ENCODE results near the gene DMKN. TPM values are rescaled to one million over a fixed set of nuclear protein-coding genes. Genes with fewer than 3 reads are reported as not detected.

DMKN gene
- polyA plus RNA-seq, 1 experiment = 1.5 TPM

- DNase-seq (ENCODE audit: low read depth) = no peak
- ChIA-PET CTCF (interaction anchor here (1.0 to 2.0 kb wide), 4 partner anchors 9 to 30 kb away, joined by 3 to 12 read pairs (median 4); no protein-coding TSS in a partner anchor), POLR2A (no interaction called here)
- no peaks in the 10 kb centered on the region for H3K36me3 ChIP-seq (ENCODE audit: control insufficient read depth, insufficient read depth, low read length)
- H3K4me3 ChIP-seq (ENCODE audit: low read depth, low read length) = no peak overlapping the region
- TF ChIP-seq CTCF (IDR thresholded peaks at IDR 0.05; ENCODE audit: insufficient read depth, low read depth, low read length) = no peak
- H3K27me3 ChIP-seq (ENCODE audit: control insufficient read depth, insufficient read depth, low read length) = peaks cover 6% of the 10 kb centered on the region
Measured at GRCh38 chr19:35525873-35526272, 12.4 kb upstream of the DMKN start.

GRCh38 chr19:35524181-35524837 lies 10.9 kb upstream of the DMKN start:
- H3K27me3 ChIP-seq (ENCODE audit: control insufficient read depth, insufficient read depth, low read length) = peaks cover 6% of the 10 kb centered on the region
- no peak overlapping the region for H3K4me3 ChIP-seq (ENCODE audit: low read depth, low read length)
- CTCF ChIA-PET = interaction anchor here (0.7 kb wide), 1 partner anchor 24 kb away, joined by 3 read pairs; no protein-coding TSS in a partner anchor
- DNase-seq (ENCODE audit: low read depth) = no peak
- POLR2A ChIA-PET = no interaction called here
- H3K36me3 ChIP-seq (ENCODE audit: control insufficient read depth, insufficient read depth, low read length) = no peaks in the 10 kb centered on the region
- TF ChIP-seq CTCF (IDR thresholded peaks at IDR 0.05; ENCODE audit: insufficient read depth, low read depth, low read length) = no peak

- TF ChIP-seq CTCF (IDR thresholded peaks at IDR 0.05; ENCODE audit: insufficient read depth, low read depth, low read length) = no peak
- Histone ChIP-seq H3K4me3 (ENCODE audit: low read depth, low read length) (no peak overlapping the region), H3K36me3 (ENCODE audit: control insufficient read depth, insufficient read depth, low read length) (no peaks in the 10 kb centered on the region), H3K27me3 (ENCODE audit: control insufficient read depth, insufficient read depth, low read length) (peaks cover 6% of the 10 kb centered on the region)
- POLR2A ChIA-PET = no interaction called here
- DNase-seq (ENCODE audit: low read depth) = no peak
- CTCF ChIA-PET = interaction anchor here (0.7 kb wide), 1 partner anchor 28 kb away, joined by 3 read pairs; no protein-coding TSS in a partner anchor
Measured at GRCh38 chr19:35522745-35523327, 9.4 kb upstream of the DMKN start.

- peaks cover 6% of the 10 kb centered on the region for H3K27me3 ChIP-seq (ENCODE audit: control insufficient read depth, insufficient read depth, low read length)
- H3K36me3 ChIP-seq (ENCODE audit: control insufficient read depth, insufficient read depth, low read length) = no peaks in the 10 kb centered on the region
- CTCF ChIA-PET = interaction anchor here (2.2 kb wide), 1 partner anchor 11 kb away, joined by 8 read pairs; no protein-coding TSS in a partner anchor
- POLR2A ChIA-PET = no interaction called here
- no peak for DNase-seq (ENCODE audit: low read depth)
- H3K4me3 ChIP-seq (ENCODE audit: low read depth, low read length) = no peak overlapping the region
- TF ChIP-seq CTCF (IDR thresholded peaks at IDR 0.05; ENCODE audit: insufficient read depth, low read depth, low read length) = no peak
Measured at GRCh38 chr19:35521124-35521743, 7.8 kb upstream of the DMKN start.

- Histone ChIP-seq H3K4me3 (ENCODE audit: low read depth, low read length) (no peak overlapping the region), H3K27me3 (ENCODE audit: control insufficient read depth, insufficient read depth, low read length) (no peaks in the 10 kb centered on the region), H3K36me3 (ENCODE audit: control insufficient read depth, insufficient read depth, low read length) (no peaks in the 10 kb centered on the region)
- CTCF ChIA-PET = interaction anchor here (1.4 to 2.2 kb wide), 2 partner anchors 9 to 24 kb away, joined by 4 to 8 read pairs; no protein-coding TSS in a partner anchor
- TF ChIP-seq CTCF (IDR thresholded peaks at IDR 0.05; ENCODE audit: insufficient read depth, low read depth, low read length) = no peak
- POLR2A ChIA-PET = no interaction called here
- DNase-seq (ENCODE audit: low read depth) = no peak
Measured at GRCh38 chr19:35519291-35519690, 5.8 kb upstream of the DMKN start.
